KBM-7 (cell line): ENCODE measurements around the gene SLX4IP.

Experiments used
- DNase-seq: peaks from one replicate; pipeline ENCODE4 v3.0.0-alpha.2; 2015
- in situ Hi-C: fragments of 300-500 bp; cut with MboI; formaldehyde crosslinking; loops from 2 replicates; pipeline ENCODE4 v1.14.3; 2020; ENCODE audit warnings: low sequenced_read_pairs, low pct_unique_long_range_greater_than_20kb, mixed read lengths

SLX4IP gene

GRCh38 chr20:10634211-10634610 is 199.1 kb downstream of the SLX4IP start:
- DNase-seq = no peak
- in situ Hi-C loops = no loop called here

- DNase-seq = no peak
- in situ Hi-C loops = no loop called here
These were observed 199.7 kb downstream of the SLX4IP start for GRCh38 chr20:10634683-10635411.

- in situ Hi-C loops = no loop called here
- no peak for DNase-seq
These were observed 200.5 kb downstream of the SLX4IP start for GRCh38 chr20:10635476-10636208.

GRCh38 chr20:10636326-10636818 is 201.3 kb downstream of the SLX4IP start:
- no peak for DNase-seq
- in situ Hi-C loops = no loop called here

GRCh38 chr20:10637031-10637559 is 202.0 kb downstream of the SLX4IP start:
- in situ Hi-C loops = no loop called here
- DNase-seq = no peak

GRCh38 chr20:10637563-10637962 is 202.5 kb downstream of the SLX4IP start:
- DNase-seq = no peak

GRCh38 chr20:10639077-10639736 is 204.1 kb downstream of the SLX4IP start:
- in situ Hi-C loops = no loop called here
- DNase-seq = no peak

More at GRCh38 chr20:10637563-10637962, 202.5 kb downstream of the SLX4IP start:
- in situ Hi-C loops = no loop called here

GRCh38 chr20:10639737-10640556 is 204.8 kb downstream of the SLX4IP start:
- in situ Hi-C loops = no loop called here
- DNase-seq = no peak

- in situ Hi-C loops = no loop called here
- no peak for DNase-seq
These were observed 205.8 kb downstream of the SLX4IP start for GRCh38 chr20:10640897-10641296.

GRCh38 chr20:10641467-10641866 is 206.4 kb downstream of the SLX4IP start:
- in situ Hi-C loops = no loop called here
- no peak for DNase-seq

- no peak for DNase-seq
- in situ Hi-C loops = no loop called here
These were observed 206.8 kb downstream of the SLX4IP start for GRCh38 chr20:10641893-10642292.

- in situ Hi-C loops = no loop called here
- DNase-seq = no peak
These were observed 207.9 kb downstream of the SLX4IP start for GRCh38 chr20:10642856-10643559.

- in situ Hi-C loops = no loop called here
- DNase-seq = no peak
These were observed 208.4 kb downstream of the SLX4IP start for GRCh38 chr20:10643560-10643873.

- DNase-seq = no peak
- in situ Hi-C loops = no loop called here
These were observed 209.5 kb downstream of the SLX4IP start for GRCh38 chr20:10644458-10645204.

GRCh38 chr20:10645205-10645570 is 210.1 kb downstream of the SLX4IP start:
- in situ Hi-C loops = no loop called here
- DNase-seq = no peak

GRCh38 chr20:10646006-10646405 is 210.9 kb downstream of the SLX4IP start:
- no peak for DNase-seq

GRCh38 chr20:10646886-10647420 is 211.8 kb downstream of the SLX4IP start:
- in situ Hi-C loops = no loop called here
- no peak for DNase-seq

More at GRCh38 chr20:10646006-10646405, 210.9 kb downstream of the SLX4IP start:
- in situ Hi-C loops = no loop called here

- no peak for DNase-seq
- in situ Hi-C loops = no loop called here
These were observed 212.4 kb downstream of the SLX4IP start for GRCh38 chr20:10647471-10647870.
